HG03108 (cell line): ENCODE results near the gene BBX.
"Not testable (repeated sequence)": the region's sequence is repeated elsewhere in the genome, so short reads cannot be mapped to it uniquely, and the experiment has no call there.

Source experiments
- ATAC-seq: cut with Tn5 transposase; IDR thresholded peaks from one replicate; pipeline ENCODE4 v1.9.1; 2021; ENCODE audit warnings: moderate library complexity; ENCODE audit not compliant: unreplicated experiment

BBX gene

GRCh38 chr3:107542665-107543064, 19.9 kb downstream of the BBX start:
- no peak for ATAC-seq

- ATAC-seq = no peak
Observed at GRCh38 chr3:107543666-107544065, 20.9 kb downstream of the BBX start.

- no peak for ATAC-seq
Observed at GRCh38 chr3:107545680-107546120, 22.9 kb downstream of the BBX start.

GRCh38 chr3:107548601-107549000, 25.8 kb downstream of the BBX start:
- no peak for ATAC-seq

GRCh38 chr3:107555359-107555758, 32.6 kb downstream of the BBX start:
- no peak for ATAC-seq

GRCh38 chr3:107557743-107558142, 35.0 kb downstream of the BBX start:
- no peak for ATAC-seq

- no peak for ATAC-seq
Observed at GRCh38 chr3:107560166-107560565, 37.4 kb downstream of the BBX start.

GRCh38 chr3:107561980-107562379, 39.2 kb downstream of the BBX start:
- no peak for ATAC-seq

GRCh38 chr3:107562969-107563529, 40.3 kb downstream of the BBX start:
- ATAC-seq = no peak

GRCh38 chr3:107565244-107565643, 42.5 kb downstream of the BBX start:
- not testable (repeated sequence) for ATAC-seq

- not testable (repeated sequence) for ATAC-seq
Observed at GRCh38 chr3:107571089-107571488, 48.3 kb downstream of the BBX start.

- ATAC-seq = not testable (repeated sequence)
Observed at GRCh38 chr3:107571492-107571891, 48.7 kb downstream of the BBX start.

GRCh38 chr3:107574650-107575049, 51.9 kb downstream of the BBX start:
- ATAC-seq = no peak

- ATAC-seq = no peak
Observed at GRCh38 chr3:107578091-107578490, 55.3 kb downstream of the BBX start.

GRCh38 chr3:107578523-107578922, 55.8 kb downstream of the BBX start:
- ATAC-seq = no peak

GRCh38 chr3:107579371-107579770, 56.6 kb downstream of the BBX start:
- ATAC-seq = no peak

GRCh38 chr3:107581230-107581629, 58.5 kb downstream of the BBX start:
- ATAC-seq = no peak

- ATAC-seq = no peak
Observed at GRCh38 chr3:107588217-107588616, 65.5 kb downstream of the BBX start.

GRCh38 chr3:107589454-107589853, 66.7 kb downstream of the BBX start:
- peak; percentile 75 for ATAC-seq

GRCh38 chr3:107590786-107591185, 68.0 kb downstream of the BBX start:
- ATAC-seq = no peak

- no peak for ATAC-seq
Observed at GRCh38 chr3:107592073-107592472, 69.3 kb downstream of the BBX start.

- no peak for ATAC-seq
Observed at GRCh38 chr3:107594870-107595269, 72.1 kb downstream of the BBX start.

GRCh38 chr3:107596639-107597038, 73.9 kb downstream of the BBX start:
- ATAC-seq = no peak
